GM23338 (cell line): ENCODE results near the gene INTS2. TPM values are rescaled to one million over a fixed set of nuclear protein-coding genes. Genes with fewer than 3 reads are reported as not detected.

Experiments
- ATAC-seq: fragments of 200-7000 bp; cut with Tn5 transposase; 3 replicates; pipeline ENCODE4 v1.9.1; 2020
- DNase-seq: peaks from one replicate; pipeline ENCODE4 v3.0.0-alpha.2; 2015; ENCODE audit warnings: low spot score
- H2AFZ ChIP-seq: fragments of 200-600 bp; sonication (generic); 2 replicates; pipeline ENCODE4 v1.8.0; 2016; ENCODE audit warnings: antibody characterized with exemption, mild to moderate bottlenecking, moderate library complexity
- H3F3A ChIP-seq: fragments of 200-600 bp; sonication (generic); replicated peaks from 2 replicates; pipeline ENCODE4 v1.8.0; 2017; ENCODE audit warnings: antibody characterized with exemption, mixed run types, low read depth
- H3K27ac ChIP-seq: fragments of 200-600 bp; sonication (generic); 2 replicates; pipeline ENCODE4 v1.6.1; 2016; ENCODE audit warnings: low read depth
- H3K27me3 ChIP-seq: fragments of 200-600 bp; sonication (generic); 2 replicates; pipeline ENCODE4 v1.8.0; 2016; ENCODE audit warnings: mild to moderate bottlenecking, mixed run types, moderate library complexity; ENCODE audit not compliant: insufficient read depth
- H3K36me3 ChIP-seq: fragments of 200-600 bp; sonication (generic); 2 replicates; pipeline ENCODE4 v1.8.0; 2016; ENCODE audit warnings: mild to moderate bottlenecking; ENCODE audit not compliant: insufficient read depth
- H3K4me1 ChIP-seq: fragments of 200-600 bp; sonication (generic); 2 replicates; pipeline ENCODE4 v1.8.0; 2016; ENCODE audit warnings: mild to moderate bottlenecking, moderate library complexity; ENCODE audit not compliant: insufficient read depth
- H3K4me2 ChIP-seq: fragments of 200-600 bp; sonication (generic); 2 replicates; pipeline ENCODE4 v1.7.1; 2017; ENCODE audit warnings: mixed run types
- H3K4me3 ChIP-seq: fragments of 200-600 bp; sonication (generic); 2 replicates; pipeline ENCODE4 v1.6.1; 2016; ENCODE audit warnings: mixed run types
- H3K79me2 ChIP-seq: fragments of 200-600 bp; sonication (generic); replicated peaks from 2 replicates; pipeline ENCODE4 v1.8.0; 2017; ENCODE audit warnings: mild to moderate bottlenecking; ENCODE audit not compliant: insufficient read depth
- H3K9me2 ChIP-seq: fragments of 200-600 bp; sonication (generic); 2 replicates; pipeline ENCODE4 v1.8.0; 2017; ENCODE audit not compliant: insufficient read depth
- H4K20me1 ChIP-seq: fragments of 200-600 bp; sonication (generic); replicated peaks from 2 replicates; pipeline ENCODE4 v1.8.0; 2017; ENCODE audit warnings: mild to moderate bottlenecking; ENCODE audit not compliant: insufficient read depth
- H3K27ac Mint-ChIP-seq: 2 replicates; pipeline ENCODE4 v1.8.0; 2020; ENCODE audit warnings: inconsistent platforms, mild to moderate bottlenecking, moderate library complexity, mixed read lengths
- H3K27me3 Mint-ChIP-seq: 3 replicates; pipeline ENCODE4 v1.8.0; 2022; ENCODE audit warnings: low read depth, mild to moderate bottlenecking, moderate library complexity, mixed read lengths, inconsistent platforms; ENCODE audit not compliant: insufficient read depth, poor library complexity
- H3K36me3 Mint-ChIP-seq: 3 replicates; pipeline ENCODE4 v1.8.0; 2021; ENCODE audit warnings: low read depth, mild to moderate bottlenecking, inconsistent platforms, moderate library complexity, mixed read lengths
- H3K4me1 Mint-ChIP-seq: 3 replicates; pipeline ENCODE4 v1.8.0; 2020; ENCODE audit warnings: mild to moderate bottlenecking, inconsistent platforms, mixed read lengths
- H3K4me3 Mint-ChIP-seq: 3 replicates; pipeline ENCODE4 v1.8.0; 2021; ENCODE audit warnings: moderate library complexity, mild to moderate bottlenecking, inconsistent platforms, mixed read lengths
- H3K9me3 Mint-ChIP-seq: 3 replicates; pipeline ENCODE4 v1.8.0; 2020; ENCODE audit warnings: moderate library complexity, mild to moderate bottlenecking, inconsistent platforms, mixed read lengths
- CREB1 ChIP-seq: fragments of 250-450 bp; sonication (Bioruptor Pico); IDR thresholded peaks from 2 replicates; pipeline ENCODE4 v1.5.0; 2020; ENCODE audit warnings: low read depth, mild to moderate bottlenecking, moderate library complexity
- EZH2 ChIP-seq: fragments of 200-600 bp; sonication (generic); IDR thresholded peaks from one replicate; pipeline ENCODE4 v1.8.0; 2017; ENCODE audit warnings: antibody characterized with exemption, mild to moderate bottlenecking, low read depth; ENCODE audit not compliant: unreplicated experiment
- EZH2phosphoT487 ChIP-seq: fragments of 200-600 bp; sonication (generic); IDR thresholded peaks from one replicate; pipeline ENCODE4 v1.8.1; 2018; ENCODE audit warnings: antibody characterized with exemption; ENCODE audit not compliant: unreplicated experiment
- JUNB ChIP-seq: IDR thresholded peaks from one replicate; pipeline ENCODE4 v1.6.1; 2016; ENCODE audit warnings: antibody characterized with exemption; ENCODE audit not compliant: unreplicated experiment
- NANOG ChIP-seq: IDR thresholded peaks from 2 replicates; pipeline ENCODE4 v1.6.1; 2016; ENCODE audit warnings: antibody characterized with exemption, borderline replicate concordance
- POLR2AphosphoS5 ChIP-seq: IDR thresholded peaks from 2 replicates; pipeline ENCODE4 v1.6.1; 2016; ENCODE audit warnings: antibody characterized with exemption, low read depth
- STAT1 ChIP-seq: IDR thresholded peaks from one replicate; pipeline ENCODE4 v1.6.1; 2016; ENCODE audit warnings: antibody characterized with exemption; ENCODE audit not compliant: unreplicated experiment
- ZNF114 ChIP-seq: fragments of 250-450 bp; sonication (Bioruptor Pico); IDR thresholded peaks from 2 replicates; pipeline ENCODE4 v1.5.0; 2020; ENCODE audit warnings: mild to moderate bottlenecking, moderate library complexity
- ZNF331 ChIP-seq: fragments of 250-450 bp; sonication (Bioruptor Pico); IDR thresholded peaks from 2 replicates; pipeline ENCODE4 v1.5.0; 2020; ENCODE audit warnings: low read depth, mild to moderate bottlenecking, moderate library complexity
- polyA plus RNA-seq: library from polyadenylated mRNA; unstranded; fragments of >200 nt; fragmentation: Nextera tagmentation; extraction: Ambion mirVana; gene quantifications from 2 replicates; pipeline ENCODE4 v1.2.1, GENCODE V29; 2016
- total RNA-seq: library from RNA; depleted of rRNA; stranded (reverse); fragments of >200 nt; shearing (Covaris generic); gene quantifications from 2 replicates; pipeline ENCODE4 v1.2.3, GENCODE V29; 2014
- TF ChIP-seq, protein P1 (sequence below), 2 experiments: fragments of 200-600 bp in 1 of 2; sonication (generic) in 1 of 2; conservative IDR thresholded peaks; 2 replicates each; pipeline versions ENCODE4 v1.5.1 to v1.6.1; 2016 to 2017; ENCODE audit warnings: antibody characterized with exemption in 2 of 2, low read depth in 2 of 2, mild to moderate bottlenecking in 2 of 2, moderate library complexity in 1 of 2
- TF ChIP-seq, protein P2 (sequence below): IDR thresholded peaks from 2 replicates; pipeline ENCODE4 v1.6.1; 2016; ENCODE audit warnings: antibody characterized with exemption
- TF ChIP-seq, protein P3 (sequence below): fragments of 250-450 bp; sonication (Bioruptor Pico); IDR thresholded peaks from 2 replicates; pipeline ENCODE4 v1.5.0; 2020; ENCODE audit warnings: mild to moderate bottlenecking, moderate library complexity

Gene INTS2
- total and polyA plus RNA-seq, 2 experiments from 2014 or later = 5.9 to 31.6 TPM

DNA sequence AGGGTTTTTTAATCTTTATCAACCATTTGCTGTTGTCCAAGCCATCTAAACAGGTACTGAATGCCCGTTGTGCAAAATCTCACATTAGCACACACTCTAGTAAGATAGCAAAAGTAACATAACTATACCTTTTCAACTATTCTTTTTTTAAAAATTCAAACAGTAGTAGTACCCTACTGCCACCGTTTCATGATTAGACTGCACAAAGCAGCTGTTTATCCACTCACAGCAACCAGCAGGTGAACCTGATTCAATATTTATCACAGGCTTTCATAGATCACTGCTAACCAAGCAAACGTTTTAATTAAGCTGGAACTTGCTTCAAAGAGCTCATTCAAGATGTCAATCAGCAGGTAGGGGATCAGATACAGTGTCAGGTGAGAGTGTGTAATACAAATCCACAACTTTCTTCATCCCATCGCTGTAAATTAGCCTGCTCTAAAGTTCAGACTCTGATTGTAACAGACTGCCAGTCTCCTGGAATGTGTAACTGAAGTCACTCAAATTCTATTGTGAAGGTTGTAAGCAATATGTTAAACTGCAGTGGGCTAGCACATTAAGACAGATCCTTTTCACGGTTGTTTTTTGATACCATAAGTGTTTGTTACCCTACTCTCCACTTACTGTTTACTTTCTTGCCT lies 111.8 kb downstream of the INTS2 start:
- H4K20me1 ChIP-seq = no peaks in the 10 kb centered on the region; the same call in 1 of the 2 replicates
- Mint-ChIP-seq H3K27me3 (no peaks in the 10 kb centered on the region), H3K9me3 (no peaks in the 10 kb centered on the region), H3K27ac (0 out of 2 replicates have a peak overlapping the region, but pooled peaks have one; percentile 11), H3K36me3 (peaks cover 10% of the 10 kb centered on the region; the same call in 2 of the 3 replicates), H3K4me3 (no peak overlapping the region), H3K4me1 (peaks cover 7% of the 10 kb centered on the region; the same call in 1 of the 3 replicates)
- no peaks in the 10 kb centered on the region for H3K27me3 ChIP-seq
- H3K27ac ChIP-seq = no peak overlapping the region
- no peaks in the 10 kb centered on the region for H3K9me2 ChIP-seq
- DNase-seq = peak; percentile 10
- ATAC-seq = no peak
- no peaks in the 10 kb centered on the region for H3F3A ChIP-seq
- no peak overlapping the region for H3K4me3 ChIP-seq
- H3K79me2 ChIP-seq = no peaks in the 10 kb centered on the region
- TF ChIP-seq JUNB = no peak
- TF ChIP-seq ZNF331 (CRISPR knock-in tag) = no peak
- TF ChIP-seq EZH2 = no peak
- TF ChIP-seq ZNF114 (CRISPR knock-in tag) = no peak
- TF ChIP-seq, protein P1, sequence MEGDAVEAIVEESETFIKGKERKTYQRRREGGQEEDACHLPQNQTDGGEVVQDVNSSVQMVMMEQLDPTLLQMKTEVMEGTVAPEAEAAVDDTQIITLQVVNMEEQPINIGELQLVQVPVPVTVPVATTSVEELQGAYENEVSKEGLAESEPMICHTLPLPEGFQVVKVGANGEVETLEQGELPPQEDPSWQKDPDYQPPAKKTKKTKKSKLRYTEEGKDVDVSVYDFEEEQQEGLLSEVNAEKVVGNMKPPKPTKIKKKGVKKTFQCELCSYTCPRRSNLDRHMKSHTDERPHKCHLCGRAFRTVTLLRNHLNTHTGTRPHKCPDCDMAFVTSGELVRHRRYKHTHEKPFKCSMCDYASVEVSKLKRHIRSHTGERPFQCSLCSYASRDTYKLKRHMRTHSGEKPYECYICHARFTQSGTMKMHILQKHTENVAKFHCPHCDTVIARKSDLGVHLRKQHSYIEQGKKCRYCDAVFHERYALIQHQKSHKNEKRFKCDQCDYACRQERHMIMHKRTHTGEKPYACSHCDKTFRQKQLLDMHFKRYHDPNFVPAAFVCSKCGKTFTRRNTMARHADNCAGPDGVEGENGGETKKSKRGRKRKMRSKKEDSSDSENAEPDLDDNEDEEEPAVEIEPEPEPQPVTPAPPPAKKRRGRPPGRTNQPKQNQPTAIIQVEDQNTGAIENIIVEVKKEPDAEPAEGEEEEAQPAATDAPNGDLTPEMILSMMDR (conservative IDR thresholded peaks at IDR 0.05; ENCODE audit: low read depth in 2 of 2) = no peak
- no peak for TF ChIP-seq EZH2phosphoT487
- no peak for TF ChIP-seq STAT1
- TF ChIP-seq, protein P2, sequence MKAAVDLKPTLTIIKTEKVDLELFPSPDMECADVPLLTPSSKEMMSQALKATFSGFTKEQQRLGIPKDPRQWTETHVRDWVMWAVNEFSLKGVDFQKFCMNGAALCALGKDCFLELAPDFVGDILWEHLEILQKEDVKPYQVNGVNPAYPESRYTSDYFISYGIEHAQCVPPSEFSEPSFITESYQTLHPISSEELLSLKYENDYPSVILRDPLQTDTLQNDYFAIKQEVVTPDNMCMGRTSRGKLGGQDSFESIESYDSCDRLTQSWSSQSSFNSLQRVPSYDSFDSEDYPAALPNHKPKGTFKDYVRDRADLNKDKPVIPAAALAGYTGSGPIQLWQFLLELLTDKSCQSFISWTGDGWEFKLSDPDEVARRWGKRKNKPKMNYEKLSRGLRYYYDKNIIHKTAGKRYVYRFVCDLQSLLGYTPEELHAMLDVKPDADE = no peak
- no peak for TF ChIP-seq CREB1 (CRISPR knock-in tag)
- no peak for TF ChIP-seq NANOG
- TF ChIP-seq, protein P3, sequence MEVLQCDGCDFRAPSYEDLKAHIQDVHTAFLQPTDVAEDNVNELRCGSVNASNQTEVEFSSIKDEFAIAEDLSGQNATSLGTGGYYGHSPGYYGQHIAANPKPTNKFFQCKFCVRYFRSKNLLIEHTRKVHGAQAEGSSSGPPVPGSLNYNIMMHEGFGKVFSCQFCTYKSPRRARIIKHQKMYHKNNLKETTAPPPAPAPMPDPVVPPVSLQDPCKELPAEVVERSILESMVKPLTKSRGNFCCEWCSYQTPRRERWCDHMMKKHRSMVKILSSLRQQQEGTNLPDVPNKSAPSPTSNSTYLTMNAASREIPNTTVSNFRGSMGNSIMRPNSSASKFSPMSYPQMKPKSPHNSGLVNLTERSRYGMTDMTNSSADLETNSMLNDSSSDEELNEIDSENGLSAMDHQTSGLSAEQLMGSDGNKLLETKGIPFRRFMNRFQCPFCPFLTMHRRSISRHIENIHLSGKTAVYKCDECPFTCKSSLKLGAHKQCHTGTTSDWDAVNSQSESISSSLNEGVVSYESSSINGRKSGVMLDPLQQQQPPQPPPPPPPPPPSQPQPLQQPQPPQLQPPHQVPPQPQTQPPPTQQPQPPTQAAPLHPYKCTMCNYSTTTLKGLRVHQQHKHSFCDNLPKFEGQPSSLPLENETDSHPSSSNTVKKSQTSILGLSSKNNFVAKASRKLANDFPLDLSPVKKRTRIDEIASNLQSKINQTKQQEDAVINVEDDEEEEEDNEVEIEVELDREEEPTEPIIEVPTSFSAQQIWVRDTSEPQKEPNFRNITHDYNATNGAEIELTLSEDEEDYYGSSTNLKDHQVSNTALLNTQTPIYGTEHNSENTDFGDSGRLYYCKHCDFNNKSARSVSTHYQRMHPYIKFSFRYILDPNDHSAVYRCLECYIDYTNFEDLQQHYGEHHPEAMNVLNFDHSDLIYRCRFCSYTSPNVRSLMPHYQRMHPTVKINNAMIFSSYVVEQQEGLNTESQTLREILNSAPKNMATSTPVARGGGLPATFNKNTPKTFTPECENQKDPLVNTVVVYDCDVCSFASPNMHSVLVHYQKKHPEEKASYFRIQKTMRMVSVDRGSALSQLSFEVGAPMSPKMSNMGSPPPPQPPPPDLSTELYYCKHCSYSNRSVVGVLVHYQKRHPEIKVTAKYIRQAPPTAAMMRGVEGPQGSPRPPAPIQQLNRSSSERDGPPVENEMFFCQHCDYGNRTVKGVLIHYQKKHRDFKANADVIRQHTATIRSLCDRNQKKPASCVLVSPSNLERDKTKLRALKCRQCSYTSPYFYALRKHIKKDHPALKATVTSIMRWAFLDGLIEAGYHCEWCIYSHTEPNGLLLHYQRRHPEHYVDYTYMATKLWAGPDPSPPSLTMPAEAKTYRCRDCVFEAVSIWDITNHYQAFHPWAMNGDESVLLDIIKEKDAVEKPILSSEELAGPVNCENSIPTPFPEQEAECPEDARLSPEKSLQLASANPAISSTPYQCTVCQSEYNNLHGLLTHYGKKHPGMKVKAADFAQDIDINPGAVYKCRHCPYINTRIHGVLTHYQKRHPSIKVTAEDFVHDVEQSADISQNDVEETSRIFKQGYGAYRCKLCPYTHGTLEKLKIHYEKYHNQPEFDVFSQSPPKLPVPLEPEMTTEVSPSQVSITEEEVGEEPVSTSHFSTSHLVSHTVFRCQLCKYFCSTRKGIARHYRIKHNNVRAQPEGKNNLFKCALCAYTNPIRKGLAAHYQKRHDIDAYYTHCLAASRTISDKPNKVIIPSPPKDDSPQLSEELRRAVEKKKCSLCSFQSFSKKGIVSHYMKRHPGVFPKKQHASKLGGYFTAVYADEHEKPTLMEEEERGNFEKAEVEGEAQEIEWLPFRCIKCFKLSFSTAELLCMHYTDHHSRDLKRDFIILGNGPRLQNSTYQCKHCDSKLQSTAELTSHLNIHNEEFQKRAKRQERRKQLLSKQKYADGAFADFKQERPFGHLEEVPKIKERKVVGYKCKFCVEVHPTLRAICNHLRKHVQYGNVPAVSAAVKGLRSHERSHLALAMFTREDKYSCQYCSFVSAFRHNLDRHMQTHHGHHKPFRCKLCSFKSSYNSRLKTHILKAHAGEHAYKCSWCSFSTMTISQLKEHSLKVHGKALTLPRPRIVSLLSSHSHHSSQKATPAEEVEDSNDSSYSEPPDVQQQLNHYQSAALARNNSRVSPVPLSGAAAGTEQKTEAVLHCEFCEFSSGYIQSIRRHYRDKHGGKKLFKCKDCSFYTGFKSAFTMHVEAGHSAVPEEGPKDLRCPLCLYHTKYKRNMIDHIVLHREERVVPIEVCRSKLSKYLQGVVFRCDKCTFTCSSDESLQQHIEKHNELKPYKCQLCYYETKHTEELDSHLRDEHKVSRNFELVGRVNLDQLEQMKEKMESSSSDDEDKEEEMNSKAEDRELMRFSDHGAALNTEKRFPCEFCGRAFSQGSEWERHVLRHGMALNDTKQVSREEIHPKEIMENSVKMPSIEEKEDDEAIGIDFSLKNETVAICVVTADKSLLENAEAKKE (CRISPR knock-in tag) = no peak
- no peak for TF ChIP-seq POLR2AphosphoS5
- no peak overlapping the region for H3K4me2 ChIP-seq
- H3K4me1 ChIP-seq = peaks cover 4% of the 10 kb centered on the region; the same call in 1 of the 2 replicates
- no peaks in the 10 kb centered on the region for H3K36me3 ChIP-seq
- no peak overlapping the region for H2AFZ ChIP-seq
